Measurements from ENCODE around the gene SUGCT.

Gene SUGCT

DNA sequence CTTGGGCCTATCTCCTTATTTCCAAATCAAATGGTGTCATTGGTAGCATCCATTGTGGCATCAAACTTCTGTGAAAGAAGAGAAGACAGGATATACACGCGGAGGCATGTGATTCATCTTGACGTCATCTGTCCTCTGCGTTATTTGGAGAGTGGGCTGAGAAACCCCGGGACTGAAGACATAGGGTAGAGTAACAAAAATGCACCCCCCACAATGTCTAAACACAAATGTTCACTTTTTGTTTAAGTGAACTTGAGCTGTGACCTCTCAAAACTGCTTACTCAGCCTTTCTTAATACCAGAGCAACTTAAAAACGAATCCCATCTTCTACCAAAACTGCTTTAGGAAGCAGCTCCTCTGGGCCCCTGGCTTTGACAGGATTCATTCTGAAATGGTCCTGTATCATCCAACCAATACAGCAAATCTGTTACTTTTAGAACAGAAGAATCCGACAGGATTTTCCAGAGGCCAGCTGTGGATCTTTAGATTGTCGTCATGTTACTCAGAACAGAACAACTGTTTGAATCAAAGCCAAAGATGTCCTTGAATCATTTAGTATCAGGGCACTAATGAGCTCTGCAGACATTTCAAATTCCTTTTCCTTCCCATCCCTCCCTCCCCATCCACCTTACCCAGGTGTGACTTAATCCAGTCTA lies 438.1 kb downstream of the SUGCT start:
- DNase-seq (ENCODE audit: low spot score), result no peak
- TF ChIP-seq, protein P1, sequence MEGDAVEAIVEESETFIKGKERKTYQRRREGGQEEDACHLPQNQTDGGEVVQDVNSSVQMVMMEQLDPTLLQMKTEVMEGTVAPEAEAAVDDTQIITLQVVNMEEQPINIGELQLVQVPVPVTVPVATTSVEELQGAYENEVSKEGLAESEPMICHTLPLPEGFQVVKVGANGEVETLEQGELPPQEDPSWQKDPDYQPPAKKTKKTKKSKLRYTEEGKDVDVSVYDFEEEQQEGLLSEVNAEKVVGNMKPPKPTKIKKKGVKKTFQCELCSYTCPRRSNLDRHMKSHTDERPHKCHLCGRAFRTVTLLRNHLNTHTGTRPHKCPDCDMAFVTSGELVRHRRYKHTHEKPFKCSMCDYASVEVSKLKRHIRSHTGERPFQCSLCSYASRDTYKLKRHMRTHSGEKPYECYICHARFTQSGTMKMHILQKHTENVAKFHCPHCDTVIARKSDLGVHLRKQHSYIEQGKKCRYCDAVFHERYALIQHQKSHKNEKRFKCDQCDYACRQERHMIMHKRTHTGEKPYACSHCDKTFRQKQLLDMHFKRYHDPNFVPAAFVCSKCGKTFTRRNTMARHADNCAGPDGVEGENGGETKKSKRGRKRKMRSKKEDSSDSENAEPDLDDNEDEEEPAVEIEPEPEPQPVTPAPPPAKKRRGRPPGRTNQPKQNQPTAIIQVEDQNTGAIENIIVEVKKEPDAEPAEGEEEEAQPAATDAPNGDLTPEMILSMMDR (IDR thresholded peaks at IDR 0.05), result no peak

DNA sequence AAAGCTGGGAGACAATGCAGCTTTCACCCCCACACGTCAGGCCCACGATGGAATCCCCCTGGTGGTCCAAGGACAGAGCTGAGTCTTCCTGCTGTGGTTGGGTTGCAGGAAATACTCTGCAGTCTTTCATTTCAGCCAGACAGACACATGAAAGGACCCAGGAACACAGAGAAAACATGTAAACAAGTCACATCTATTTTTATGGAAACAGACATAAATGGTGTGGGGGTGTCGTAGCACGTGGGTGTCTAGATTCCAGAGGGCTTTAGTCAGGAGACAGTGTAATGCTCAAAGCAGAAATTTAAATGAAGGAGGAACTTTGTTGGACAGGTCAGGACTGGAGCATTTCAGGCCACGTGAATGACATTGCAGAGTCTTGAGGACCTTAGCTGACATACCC lies 444.6 kb downstream of the SUGCT start:
- TF ChIP-seq, protein P1 (IDR thresholded peaks at IDR 0.05), result no peak
- no peak for DNase-seq (ENCODE audit: low spot score)
- Histone ChIP-seq H3K4me3 (no peak overlapping the region), H3K27ac (no peak overlapping the region)

More for the DNA sequence above, 438.1 kb downstream of the SUGCT start:
- Histone ChIP-seq H3K4me3 (no peak overlapping the region), H3K27ac (no peak overlapping the region)

- TF ChIP-seq, protein P1 (IDR thresholded peaks at IDR 0.05), result no peak
Observed at GRCh38 chr7:40580776-40581175, 446.0 kb downstream of the SUGCT start.

GRCh38 chr7:40582539-40582938 lies 447.7 kb downstream of the SUGCT start:
- DNase-seq (ENCODE audit: low spot score), result no peak
- H3K27ac ChIP-seq, result no peak overlapping the region
- no peak overlapping the region for H3K4me3 ChIP-seq
- TF ChIP-seq, protein P1 (IDR thresholded peaks at IDR 0.05), result no peak

More at GRCh38 chr7:40580776-40581175, 446.0 kb downstream of the SUGCT start:
- Histone ChIP-seq H3K27ac (no peak overlapping the region), H3K4me3 (no peak overlapping the region)
- DNase-seq (ENCODE audit: low spot score), result no peak

GRCh38 chr7:40583667-40584444 lies 449.1 kb downstream of the SUGCT start:
- TF ChIP-seq, protein P1 (IDR thresholded peaks at IDR 0.05), result no peak
- H3K27ac ChIP-seq, result peak overlapping the region in 1 of 2 donors; percentile 52
- H3K4me3 ChIP-seq, result no peak overlapping the region
- DNase-seq (ENCODE audit: low spot score), result no peak

GRCh38 chr7:40584667-40585433 lies 450.0 kb downstream of the SUGCT start:
- TF ChIP-seq, protein P1 (IDR thresholded peaks at IDR 0.05), result no peak
- Histone ChIP-seq H3K4me3 (no peak overlapping the region), H3K27ac (peak overlapping the region; percentile 20 to 52)
- DNase-seq (ENCODE audit: low spot score), result no peak

Measured in coronary artery (tissue), 2 donors.